Skeletal muscle cell (primary cell): ENCODE measurements around the gene SPTBN1.
"Not testable (repeated sequence)": the region's sequence is repeated elsewhere in the genome, so short reads cannot be mapped to it uniquely, and the experiment has no call there.

Source experiments
- DNase-seq: peaks from one replicate; pipeline ENCODE4 v3.0.0-alpha.2; 2010; ENCODE audit warnings: low read depth
- H3K4me3 ChIP-seq: 2 replicates; pipeline ENCODE4 v1.5.1; 2011; ENCODE audit warnings: low read depth, mild to moderate bottlenecking, control low read depth, low read length, moderate library complexity

The SPTBN1 gene

GRCh38 chr2:54494087-54494486 is 38.0 kb downstream of the SPTBN1 start:
- H3K4me3 ChIP-seq, result no peak overlapping the region
- DNase-seq, result no peak

GRCh38 chr2:54496920-54497319 is 40.8 kb downstream of the SPTBN1 start:
- DNase-seq, result no peak

GRCh38 chr2:54497763-54498680 is 41.9 kb downstream of the SPTBN1 start:
- no peak overlapping the region for H3K4me3 ChIP-seq
- DNase-seq, result no peak

More at GRCh38 chr2:54496920-54497319, 40.8 kb downstream of the SPTBN1 start:
- H3K4me3 ChIP-seq, result no peak overlapping the region

GRCh38 chr2:54499661-54500060 is 43.5 kb downstream of the SPTBN1 start:
- no peak for DNase-seq

GRCh38 chr2:54500404-54501205 is 44.5 kb downstream of the SPTBN1 start:
- H3K4me3 ChIP-seq, result no peak overlapping the region
- DNase-seq, result no peak

More at GRCh38 chr2:54499661-54500060, 43.5 kb downstream of the SPTBN1 start:
- H3K4me3 ChIP-seq, result no peak overlapping the region

GRCh38 chr2:54502731-54503130 is 46.6 kb downstream of the SPTBN1 start:
- DNase-seq, result no peak
- H3K4me3 ChIP-seq, result no peak overlapping the region

GRCh38 chr2:54503192-54503591 is 47.1 kb downstream of the SPTBN1 start:
- no peak for DNase-seq
- no peak overlapping the region for H3K4me3 ChIP-seq

GRCh38 chr2:54503828-54504227 is 47.7 kb downstream of the SPTBN1 start:
- H3K4me3 ChIP-seq, result no peak overlapping the region
- no peak for DNase-seq

GRCh38 chr2:54504866-54505265 is 48.7 kb downstream of the SPTBN1 start:
- DNase-seq, result no peak
- H3K4me3 ChIP-seq, result no peak overlapping the region

GRCh38 chr2:54508541-54508940 is 52.4 kb downstream of the SPTBN1 start:
- DNase-seq, result no peak
- no peak overlapping the region for H3K4me3 ChIP-seq

- DNase-seq, H3K4me3 ChIP-seq: not testable (repeated sequence)
These were observed 52.9 kb downstream of the SPTBN1 start for GRCh38 chr2:54509043-54509442.

- DNase-seq, result no peak
- H3K4me3 ChIP-seq, result no peak overlapping the region
These were observed 54.8 kb downstream of the SPTBN1 start for GRCh38 chr2:54510916-54511315.

GRCh38 chr2:54512183-54512582 is 56.1 kb downstream of the SPTBN1 start:
- no peak for DNase-seq
- no peak overlapping the region for H3K4me3 ChIP-seq

- no peak for DNase-seq
- H3K4me3 ChIP-seq, result no peak overlapping the region
These were observed 56.7 kb downstream of the SPTBN1 start for GRCh38 chr2:54512663-54513362.

- no peak for DNase-seq
- no peak overlapping the region for H3K4me3 ChIP-seq
These were observed 57.2 kb downstream of the SPTBN1 start for GRCh38 chr2:54513363-54513715.

- DNase-seq, result no peak
- H3K4me3 ChIP-seq, result no peak overlapping the region
These were observed 58.9 kb downstream of the SPTBN1 start for GRCh38 chr2:54514822-54515569.

GRCh38 chr2:54516842-54517241 is 60.7 kb downstream of the SPTBN1 start:
- DNase-seq, result no peak
- no peak overlapping the region for H3K4me3 ChIP-seq

GRCh38 chr2:54518016-54518415 is 61.9 kb downstream of the SPTBN1 start:
- not testable (repeated sequence) for H3K4me3 ChIP-seq, DNase-seq

- no peak for DNase-seq
- H3K4me3 ChIP-seq, result no peak overlapping the region
These were observed 62.3 kb downstream of the SPTBN1 start for GRCh38 chr2:54518430-54518829.
